Measurements from ENCODE around the gene MCFD2. TPM values are rescaled to one million over a fixed set of nuclear protein-coding genes. Genes with fewer than 3 reads are reported as not detected.
"Not testable (repeated sequence)": the region's sequence is repeated elsewhere in the genome, so short reads cannot be mapped to it uniquely, and the experiment has no call there.

The MCFD2 gene
- total RNA-seq, 1 donor from 2014 or later, result 50.7 TPM

- Mint-ChIP-seq H3K4me1 (peaks cover 69% of the 10 kb centered on the region), H3K9me3 (no peaks in the 10 kb centered on the region), H3K36me3 (ENCODE audit: low read depth) (peaks cover 22% of the 10 kb centered on the region), H3K27me3 (no peaks in the 10 kb centered on the region), H3K4me3 (peak overlapping the region; percentile 90), H3K27ac (peak overlapping the region; percentile 50)
- intact Hi-C loops (cut with micrococcal nuclease), result loop anchor here (5.0 kb wide), 1 partner anchor 868 kb away; the partner anchor contains the start of gene MSH6
- ATAC-seq (ENCODE audit: low read depth), result no peak
- no peak for TF ChIP-seq CTCF (IDR thresholded peaks at IDR 0.05)
- POLR2A ChIA-PET, result interaction anchor here (0.9 kb wide), 1 partner anchor 74 kb away, joined by 3 read pairs; no protein-coding TSS in a partner anchor
- no peak for DNase-seq
- CTCF ChIA-PET, result no interaction called here
Measured at GRCh38 chr2:46914578-46915230, 902 bp downstream of the MCFD2 start.

GRCh38 chr2:46913471-46914381, 1.9 kb downstream of the MCFD2 start:
- ChIA-PET CTCF (no interaction called here), POLR2A (no interaction called here)
- ATAC-seq (ENCODE audit: low read depth), result no peak
- Mint-ChIP-seq H3K27ac (peak overlapping the region; percentile 2), H3K4me3 (peak overlapping the region; percentile 90), H3K36me3 (ENCODE audit: low read depth) (peaks cover 32% of the 10 kb centered on the region), H3K27me3 (no peaks in the 10 kb centered on the region), H3K4me1 (peaks cover 68% of the 10 kb centered on the region), H3K9me3 (no peaks in the 10 kb centered on the region)
- no peak for TF ChIP-seq CTCF (IDR thresholded peaks at IDR 0.05)
- no peak for DNase-seq
- intact Hi-C loops (cut with micrococcal nuclease), result no loop called here

GRCh38 chr2:46909771-46910419, 5.7 kb downstream of the MCFD2 start:
- intact Hi-C loops (cut with micrococcal nuclease), result loop anchor here (1.0 kb wide), 1 partner anchor 20 kb away; no protein-coding TSS in a partner anchor
- H3K4me1 Mint-ChIP-seq, result peaks cover 39% of the 10 kb centered on the region
- peak overlapping the region; percentile 1 for H3K27ac Mint-ChIP-seq
- no peak overlapping the region for H3K4me3 Mint-ChIP-seq
- ChIA-PET CTCF (interaction anchor here (0.6 to 1.5 kb wide), 4 partner anchors 9 to 309 kb away, joined by 3 to 7 read pairs (median 4); no protein-coding TSS in a partner anchor), POLR2A (interaction anchor here (0.8 kb wide), 1 partner anchor 74 kb away, joined by 3 read pairs; no protein-coding TSS in a partner anchor)
- no peaks in the 10 kb centered on the region for H3K27me3 Mint-ChIP-seq
- peak; percentile 90 for ATAC-seq (ENCODE audit: low read depth)
- H3K9me3 Mint-ChIP-seq, result no peaks in the 10 kb centered on the region
- peaks cover 63% of the 10 kb centered on the region for H3K36me3 Mint-ChIP-seq (ENCODE audit: low read depth)
- no peak for TF ChIP-seq CTCF (IDR thresholded peaks at IDR 0.05)
- no peak for DNase-seq

- Mint-ChIP-seq H3K9me3 (no peaks in the 10 kb centered on the region), H3K27ac (no peak overlapping the region), H3K4me3 (no peak overlapping the region), H3K4me1 (peaks cover 31% of the 10 kb centered on the region), H3K27me3 (no peaks in the 10 kb centered on the region), H3K36me3 (ENCODE audit: low read depth) (peaks cover 69% of the 10 kb centered on the region)
- TF ChIP-seq CTCF (IDR thresholded peaks at IDR 0.05), result no peak
- CTCF ChIA-PET, result interaction anchor here (0.7 to 1.5 kb wide), 2 partner anchors 9 to 308 kb away, joined by 3 to 7 read pairs; no protein-coding TSS in a partner anchor
- ATAC-seq (ENCODE audit: low read depth) (no peak), DNase-seq (no peak)
- intact Hi-C loops (cut with micrococcal nuclease), result no loop called here
- POLR2A ChIA-PET, result no interaction called here
Measured at GRCh38 chr2:46909150-46909549, 6.5 kb downstream of the MCFD2 start.

- H3K9me3 Mint-ChIP-seq; intact Hi-C loops (cut with micrococcal nuclease); CTCF ChIA-PET; POLR2A ChIA-PET; H3K27ac Mint-ChIP-seq; H3K4me3 Mint-ChIP-seq; ATAC-seq (ENCODE audit: low read depth); DNase-seq; H3K27me3 Mint-ChIP-seq: not testable (repeated sequence)
- H3K4me1 Mint-ChIP-seq, result peaks cover 29% of the 10 kb centered on the region
- H3K36me3 Mint-ChIP-seq (ENCODE audit: low read depth), result peaks cover 73% of the 10 kb centered on the region
Measured at GRCh38 chr2:46904908-46905678, 10.5 kb downstream of the MCFD2 start.

- peak overlapping the region; percentile 59 for H3K27ac Mint-ChIP-seq
- not testable (repeated sequence) for DNase-seq
Measured at GRCh38 chr2:46902980-46903379, 12.6 kb downstream of the MCFD2 start.

More at GRCh38 chr2:46902980-46903379, 12.6 kb downstream of the MCFD2 start:
- intact Hi-C loops (cut with micrococcal nuclease); H3K9me3 Mint-ChIP-seq; ATAC-seq (ENCODE audit: low read depth); POLR2A ChIA-PET; CTCF ChIA-PET; H3K27me3 Mint-ChIP-seq: not testable (repeated sequence)
- peak overlapping the region; percentile 8 for H3K4me3 Mint-ChIP-seq
- peaks cover 19% of the 10 kb centered on the region for H3K4me1 Mint-ChIP-seq
- H3K36me3 Mint-ChIP-seq (ENCODE audit: low read depth), result peaks cover 54% of the 10 kb centered on the region
